GM12892 (cell line): Measurements from ENCODE around the gene RBX1.

ENCODE experiments used
- POLR2A ChIP-seq: IDR thresholded peaks from 2 replicates; pipeline ENCODE4 v1.6.1; 2011; ENCODE audit warnings: low read depth, low read length, control low read depth
- TAF1 ChIP-seq: IDR thresholded peaks from 2 replicates; pipeline ENCODE4 v1.6.1; 2011; ENCODE audit warnings: low read depth, mild to moderate bottlenecking, control low read depth, low read length, borderline replicate concordance

DNA sequence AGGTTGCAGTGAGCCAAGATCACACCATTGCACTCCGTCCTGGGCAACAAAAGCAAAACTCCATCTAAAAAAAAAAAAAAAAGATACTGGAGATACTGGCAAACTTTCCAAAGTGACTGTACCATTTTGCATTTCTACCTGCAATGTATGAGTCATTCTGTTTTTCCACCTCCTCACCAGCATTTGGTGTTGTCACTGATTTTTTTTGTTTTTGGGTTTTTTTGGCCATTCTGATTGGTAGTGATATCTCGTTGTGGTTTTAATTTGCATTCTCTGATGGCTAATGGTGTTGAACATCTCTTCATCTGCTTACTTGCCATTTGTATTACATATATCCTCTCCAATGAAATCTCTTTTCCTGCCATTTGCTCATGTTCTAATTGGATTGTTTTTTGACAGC, 12.0 kb upstream of the RBX1 start:
- no peak for TF ChIP-seq TAF1
- no peak for TF ChIP-seq POLR2A
